Measurements from ENCODE around the gene NCKAP5.

The NCKAP5 gene

DNA sequence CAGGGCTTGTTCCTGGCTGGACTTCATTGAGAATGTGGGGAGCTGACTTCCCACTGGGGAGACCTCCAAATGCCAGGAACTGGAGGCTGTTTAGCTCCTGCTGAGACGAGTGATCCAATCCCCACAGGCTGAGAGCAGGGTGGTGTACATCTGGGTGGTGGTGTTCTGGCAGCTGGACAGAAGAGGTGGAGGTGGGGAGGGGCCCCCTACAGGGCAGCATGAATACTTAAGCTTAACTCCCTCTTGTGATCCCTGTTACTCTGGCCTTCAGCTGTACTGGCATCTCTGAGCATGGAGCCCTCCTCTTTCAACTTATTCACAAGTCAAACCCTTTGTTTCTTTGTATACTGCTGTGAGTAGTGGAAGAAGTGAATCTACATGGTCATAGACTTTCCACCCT is 730.5 kb downstream of the NCKAP5 start:
- Histone ChIP-seq H2AK5ac (ENCODE audit: low read length, severe bottlenecking) (no peak overlapping the region), H3K18ac (ENCODE audit: low read depth in 1 of 2, low read length in 2 of 2) (no peak overlapping the region)

DNA sequence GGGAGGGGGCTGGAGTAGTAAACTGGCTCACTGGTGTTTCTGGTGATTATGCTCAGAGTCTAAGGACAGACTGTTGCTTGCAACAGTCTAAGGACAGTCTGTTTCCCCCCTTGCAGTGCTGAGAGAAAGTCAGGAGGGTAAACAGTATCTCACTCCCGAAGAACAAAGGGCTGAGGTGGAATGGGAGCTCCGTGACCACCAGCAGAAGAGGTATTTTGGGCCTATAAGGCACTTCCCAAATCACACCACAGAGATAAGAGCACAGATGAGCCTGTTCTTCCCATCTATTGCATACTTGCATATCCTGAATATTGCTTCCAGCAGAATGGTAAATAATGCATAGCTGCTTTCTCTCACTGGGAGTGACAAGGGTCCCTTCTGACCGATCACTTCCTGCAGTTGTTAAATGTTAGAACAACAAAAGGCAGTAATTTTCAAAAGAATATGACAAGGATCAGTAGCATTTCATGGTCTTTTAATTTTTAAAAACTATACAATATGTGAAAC is 737.9 kb downstream of the NCKAP5 start:
- peaks cover 7% of the 10 kb centered on the region for H3K9me3 ChIP-seq (ENCODE audit: control insufficient read depth, low read length)
- H2BK15ac ChIP-seq (ENCODE audit: low read depth, poor library complexity, severe bottlenecking): no peak overlapping the region
- H3K27me3 ChIP-seq (ENCODE audit: control insufficient read depth in 1 of 2, insufficient read depth in 1 of 2, low read length in 2 of 2): no peaks in the 10 kb centered on the region
- no peak overlapping the region for H2BK120ac ChIP-seq (ENCODE audit: low read depth, low read length)
- H4K91ac ChIP-seq (ENCODE audit: low read length): no peak overlapping the region
- no peak overlapping the region for H3K18ac ChIP-seq (ENCODE audit: low read depth in 1 of 2, low read length in 2 of 2)
- no peak overlapping the region for H2BK12ac ChIP-seq (ENCODE audit: low read length in 2 of 2)
- DNase-seq: no peak
- no peak overlapping the region for H3K9ac ChIP-seq (ENCODE audit: low read length)
- no peak overlapping the region for H3K4me2 ChIP-seq (ENCODE audit: low read length, poor library complexity, severe bottlenecking)
- H3K27ac ChIP-seq (ENCODE audit: low read length, poor library complexity, severe bottlenecking): no peak overlapping the region
- no peak overlapping the region for H3K14ac ChIP-seq (ENCODE audit: low read length in 2 of 2)
- H2BK5ac ChIP-seq (ENCODE audit: low read depth, low read length, poor library complexity, severe bottlenecking): no peak overlapping the region
- H3K4me1 ChIP-seq (ENCODE audit: control insufficient read depth, insufficient read depth, low read depth, low read length): no peaks in the 10 kb centered on the region
- H2AK5ac ChIP-seq (ENCODE audit: low read length, severe bottlenecking): no peak overlapping the region
- no peak overlapping the region for H3K4ac ChIP-seq (ENCODE audit: low read depth in 1 of 2, low read length in 2 of 2)
- no peak overlapping the region for H3K23ac ChIP-seq (ENCODE audit: low read length in 2 of 2)
- H2AFZ ChIP-seq (ENCODE audit: low read depth, low read length): no peak overlapping the region
- H3K4me3 ChIP-seq (ENCODE audit: insufficient read depth in 1 of 2, low read depth in 1 of 2, low read length in 2 of 2): no peak overlapping the region
- H4K8ac ChIP-seq (ENCODE audit: low read length): no peak overlapping the region
- 30% methylated on average over 2 of the region's 3 CpGs for WGBS
- H3K36me3 ChIP-seq (ENCODE audit: control insufficient read depth in 1 of 2, insufficient read depth in 2 of 2, low read depth in 1 of 2, low read length in 2 of 2): no peaks in the 10 kb centered on the region
- no peaks in the 10 kb centered on the region for H3K79me1 ChIP-seq (replicated peaks; ENCODE audit: low read length, poor library complexity, severe bottlenecking)

More for the DNA sequence above, 730.5 kb downstream of the NCKAP5 start:
- no peak overlapping the region for H3K4ac ChIP-seq (ENCODE audit: low read depth in 1 of 2, low read length in 2 of 2)
- no peaks in the 10 kb centered on the region for H3K36me3 ChIP-seq (ENCODE audit: control insufficient read depth in 1 of 2, insufficient read depth in 2 of 2, low read depth in 1 of 2, low read length in 2 of 2)
- DNase-seq: no peak
- no peak overlapping the region for H4K8ac ChIP-seq (ENCODE audit: low read length)
- H2BK15ac ChIP-seq (ENCODE audit: low read depth, poor library complexity, severe bottlenecking): no peak overlapping the region
- H3K4me1 ChIP-seq (ENCODE audit: control insufficient read depth, insufficient read depth, low read depth, low read length): peaks cover 2% of the 10 kb centered on the region
- no peak overlapping the region for H4K91ac ChIP-seq (ENCODE audit: low read length)
- H3K9me3 ChIP-seq (ENCODE audit: control insufficient read depth, low read length): peaks cover 7% of the 10 kb centered on the region
- H3K79me1 ChIP-seq (replicated peaks; ENCODE audit: low read length, poor library complexity, severe bottlenecking): no peaks in the 10 kb centered on the region
- WGBS: 29% methylated on average over 1 of the region's 1 CpG
- H3K14ac ChIP-seq (ENCODE audit: low read length in 2 of 2): no peak overlapping the region
- no peak overlapping the region for H3K27ac ChIP-seq (ENCODE audit: low read length, poor library complexity, severe bottlenecking)
- H3K23ac ChIP-seq (ENCODE audit: low read length in 2 of 2): no peak overlapping the region
- H2BK120ac ChIP-seq (ENCODE audit: low read depth, low read length): no peak overlapping the region
- H3K4me3 ChIP-seq (ENCODE audit: insufficient read depth in 1 of 2, low read depth in 1 of 2, low read length in 2 of 2): no peak overlapping the region
- no peak overlapping the region for H2BK12ac ChIP-seq (ENCODE audit: low read length in 2 of 2)
- no peak overlapping the region for H3K4me2 ChIP-seq (ENCODE audit: low read length, poor library complexity, severe bottlenecking)
- no peaks in the 10 kb centered on the region for H3K27me3 ChIP-seq (ENCODE audit: control insufficient read depth in 1 of 2, insufficient read depth in 1 of 2, low read length in 2 of 2)
- H3K9ac ChIP-seq (ENCODE audit: low read length): no peak overlapping the region
- no peak overlapping the region for H2BK5ac ChIP-seq (ENCODE audit: low read depth, low read length, poor library complexity, severe bottlenecking)
- H2AFZ ChIP-seq (ENCODE audit: low read depth, low read length): no peak overlapping the region

DNA sequence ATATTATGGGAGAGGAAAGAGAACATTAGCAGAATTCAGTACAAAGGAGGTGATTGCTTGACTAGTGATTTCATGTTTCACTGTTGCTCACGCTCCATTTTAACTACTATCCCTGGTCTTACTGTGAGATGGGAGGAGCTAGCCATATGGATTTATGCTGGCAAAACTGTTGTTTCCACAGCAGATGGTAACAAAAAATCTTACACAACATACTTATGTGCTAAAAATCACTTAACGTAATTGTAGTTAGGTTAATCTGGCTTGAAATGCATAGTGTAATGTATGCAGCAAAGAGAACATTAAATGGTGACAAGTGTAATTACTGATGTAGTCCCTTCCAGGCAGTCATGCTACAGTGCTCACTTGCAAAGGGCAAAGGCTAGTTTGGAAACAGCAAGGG is 742.7 kb downstream of the NCKAP5 start:
- Histone ChIP-seq H2BK120ac (ENCODE audit: low read depth, low read length) (no peak overlapping the region), H2BK15ac (ENCODE audit: low read depth, poor library complexity, severe bottlenecking) (no peak overlapping the region), H4K8ac (ENCODE audit: low read length) (no peak overlapping the region), H3K4me1 (ENCODE audit: control insufficient read depth, insufficient read depth, low read depth, low read length) (no peaks in the 10 kb centered on the region), H2BK5ac (ENCODE audit: low read depth, low read length, poor library complexity, severe bottlenecking) (no peak overlapping the region), H3K36me3 (ENCODE audit: control insufficient read depth in 1 of 2, insufficient read depth in 2 of 2, low read depth in 1 of 2, low read length in 2 of 2) (no peaks in the 10 kb centered on the region), H2BK12ac (ENCODE audit: low read length in 2 of 2) (no peak overlapping the region), H3K79me1 (replicated peaks; ENCODE audit: low read length, poor library complexity, severe bottlenecking) (no peaks in the 10 kb centered on the region), H3K4ac (ENCODE audit: low read depth in 1 of 2, low read length in 2 of 2) (no peak overlapping the region), H3K27me3 (ENCODE audit: control insufficient read depth in 1 of 2, insufficient read depth in 1 of 2, low read length in 2 of 2) (no peaks in the 10 kb centered on the region), H3K14ac (ENCODE audit: low read length in 2 of 2) (no peak overlapping the region), H3K18ac (ENCODE audit: low read depth in 1 of 2, low read length in 2 of 2) (no peak overlapping the region), H3K23ac (ENCODE audit: low read length in 2 of 2) (no peak overlapping the region), H4K91ac (ENCODE audit: low read length) (no peak overlapping the region), H3K9me3 (ENCODE audit: control insufficient read depth, low read length) (no peaks in the 10 kb centered on the region), H3K4me3 (ENCODE audit: insufficient read depth in 1 of 2, low read depth in 1 of 2, low read length in 2 of 2) (no peak overlapping the region), H2AFZ (ENCODE audit: low read depth, low read length) (no peak overlapping the region), H3K9ac (ENCODE audit: low read length) (no peak overlapping the region), H3K4me2 (ENCODE audit: low read length, poor library complexity, severe bottlenecking) (no peak overlapping the region), H2AK5ac (ENCODE audit: low read length, severe bottlenecking) (no peak overlapping the region), H3K27ac (ENCODE audit: low read length, poor library complexity, severe bottlenecking) (no peak overlapping the region)
- 97% methylated on average over 1 of the region's 2 CpGs for WGBS
- no peak for DNase-seq

DNA sequence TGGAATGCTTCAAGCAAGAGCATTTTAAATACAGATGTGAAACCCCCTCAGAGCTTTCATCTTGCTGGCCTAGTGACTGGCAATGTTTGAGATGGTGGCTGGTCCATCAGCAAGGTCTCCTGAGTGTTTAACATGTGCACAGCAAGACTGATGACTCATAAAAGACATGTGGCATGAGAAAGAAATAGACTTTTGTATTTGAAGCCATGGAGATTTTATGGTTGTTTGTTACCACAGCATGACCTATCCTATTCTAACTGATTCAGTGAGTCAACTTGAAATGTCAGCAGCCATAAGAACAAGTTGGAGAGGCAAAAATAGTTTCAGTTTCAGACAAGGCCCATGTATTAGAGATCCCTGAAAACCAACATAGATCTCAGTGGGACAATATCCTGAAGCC is 743.5 kb downstream of the NCKAP5 start:
- DNase-seq: peak; percentile 61
- H3K9me3 ChIP-seq (ENCODE audit: control insufficient read depth, low read length): no peaks in the 10 kb centered on the region
- H3K14ac ChIP-seq (ENCODE audit: low read length in 2 of 2): no peak overlapping the region
- H3K4me3 ChIP-seq (ENCODE audit: insufficient read depth in 1 of 2, low read depth in 1 of 2, low read length in 2 of 2): no peak overlapping the region
- H3K36me3 ChIP-seq (ENCODE audit: control insufficient read depth in 1 of 2, insufficient read depth in 2 of 2, low read depth in 1 of 2, low read length in 2 of 2): no peaks in the 10 kb centered on the region
- no peak overlapping the region for H3K4ac ChIP-seq (ENCODE audit: low read depth in 1 of 2, low read length in 2 of 2)
- H4K91ac ChIP-seq (ENCODE audit: low read length): no peak overlapping the region
- H2AK5ac ChIP-seq (ENCODE audit: low read length, severe bottlenecking): no peak overlapping the region
- no peaks in the 10 kb centered on the region for H3K4me1 ChIP-seq (ENCODE audit: control insufficient read depth, insufficient read depth, low read depth, low read length)
- no peaks in the 10 kb centered on the region for H3K27me3 ChIP-seq (ENCODE audit: control insufficient read depth in 1 of 2, insufficient read depth in 1 of 2, low read length in 2 of 2)
- H3K27ac ChIP-seq (ENCODE audit: low read length, poor library complexity, severe bottlenecking): no peak overlapping the region
- no peak overlapping the region for H2BK12ac ChIP-seq (ENCODE audit: low read length in 2 of 2)
- H3K79me1 ChIP-seq (replicated peaks; ENCODE audit: low read length, poor library complexity, severe bottlenecking): no peaks in the 10 kb centered on the region
- no peak overlapping the region for H2BK15ac ChIP-seq (ENCODE audit: low read depth, poor library complexity, severe bottlenecking)
- H3K4me2 ChIP-seq (ENCODE audit: low read length, poor library complexity, severe bottlenecking): no peak overlapping the region
- no peak overlapping the region for H3K23ac ChIP-seq (ENCODE audit: low read length in 2 of 2)
- no peak overlapping the region for H4K8ac ChIP-seq (ENCODE audit: low read length)
- H2BK120ac ChIP-seq (ENCODE audit: low read depth, low read length): no peak overlapping the region
- H3K18ac ChIP-seq (ENCODE audit: low read depth in 1 of 2, low read length in 2 of 2): no peak overlapping the region
- no peak overlapping the region for H2BK5ac ChIP-seq (ENCODE audit: low read depth, low read length, poor library complexity, severe bottlenecking)
- no peak overlapping the region for H2AFZ ChIP-seq (ENCODE audit: low read depth, low read length)
- H3K9ac ChIP-seq (ENCODE audit: low read length): peak overlapping the region; percentile 67
